GM12864 (cell line): ENCODE measurements around the gene RPS19.

Experiments used
- DNase-seq: peaks from one replicate; pipeline ENCODE4 v3.0.0-alpha.2; 2011; ENCODE audit warnings: low read depth
- H3K4me3 ChIP-seq: 2 replicates; pipeline ENCODE4 v1.5.1; 2011; ENCODE audit warnings: mild to moderate bottlenecking, low read depth, low read length, control low read depth
- TF ChIP-seq, protein P1 (sequence below): IDR thresholded peaks from 2 replicates; pipeline ENCODE4 v1.5.1; 2011; ENCODE audit warnings: low read depth, mild to moderate bottlenecking, moderate library complexity, low read length, control low read depth, inconsistent platforms; ENCODE audit errors: missing control alignments

Gene RPS19

DNA sequence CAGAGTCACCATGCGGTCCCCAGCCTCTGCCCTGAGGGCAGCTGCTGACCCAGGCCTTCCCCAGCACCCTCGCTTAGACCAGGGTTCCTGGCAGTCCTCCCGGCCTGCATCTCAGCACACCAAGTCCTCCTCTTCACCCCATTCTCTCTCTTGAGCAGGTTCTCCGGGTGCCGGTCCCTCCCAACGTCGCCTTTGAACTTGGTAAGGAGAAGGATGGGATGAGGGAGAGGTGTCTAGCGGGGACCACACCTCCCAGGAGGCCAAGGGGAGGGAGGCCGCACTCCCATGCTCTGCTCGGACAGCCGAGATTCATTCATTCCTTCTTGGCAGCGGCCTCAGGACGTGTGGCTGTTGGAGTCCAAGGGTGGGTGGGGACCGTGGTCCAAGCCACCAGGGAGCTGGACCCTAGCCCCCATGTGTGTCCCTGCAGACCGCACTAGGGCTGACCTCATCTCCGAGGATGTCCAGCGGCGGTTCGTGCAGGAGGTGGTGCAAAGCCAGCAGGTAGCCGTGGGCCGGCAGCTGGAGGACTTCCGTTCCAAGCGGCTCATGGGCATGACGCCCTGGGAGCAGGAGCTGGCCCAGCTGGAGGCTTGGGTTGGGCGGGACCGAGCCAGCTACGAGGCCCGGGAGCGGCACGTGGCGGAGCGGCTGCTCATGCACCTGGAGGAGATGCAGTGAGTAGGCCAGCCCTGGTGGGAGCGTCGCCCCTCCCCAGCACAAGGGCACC lies 32.3 kb downstream of the RPS19 start:
- H3K4me3 ChIP-seq = no peak overlapping the region
- TF ChIP-seq, protein P1, sequence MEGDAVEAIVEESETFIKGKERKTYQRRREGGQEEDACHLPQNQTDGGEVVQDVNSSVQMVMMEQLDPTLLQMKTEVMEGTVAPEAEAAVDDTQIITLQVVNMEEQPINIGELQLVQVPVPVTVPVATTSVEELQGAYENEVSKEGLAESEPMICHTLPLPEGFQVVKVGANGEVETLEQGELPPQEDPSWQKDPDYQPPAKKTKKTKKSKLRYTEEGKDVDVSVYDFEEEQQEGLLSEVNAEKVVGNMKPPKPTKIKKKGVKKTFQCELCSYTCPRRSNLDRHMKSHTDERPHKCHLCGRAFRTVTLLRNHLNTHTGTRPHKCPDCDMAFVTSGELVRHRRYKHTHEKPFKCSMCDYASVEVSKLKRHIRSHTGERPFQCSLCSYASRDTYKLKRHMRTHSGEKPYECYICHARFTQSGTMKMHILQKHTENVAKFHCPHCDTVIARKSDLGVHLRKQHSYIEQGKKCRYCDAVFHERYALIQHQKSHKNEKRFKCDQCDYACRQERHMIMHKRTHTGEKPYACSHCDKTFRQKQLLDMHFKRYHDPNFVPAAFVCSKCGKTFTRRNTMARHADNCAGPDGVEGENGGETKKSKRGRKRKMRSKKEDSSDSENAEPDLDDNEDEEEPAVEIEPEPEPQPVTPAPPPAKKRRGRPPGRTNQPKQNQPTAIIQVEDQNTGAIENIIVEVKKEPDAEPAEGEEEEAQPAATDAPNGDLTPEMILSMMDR = no peak
- DNase-seq = no peak

GRCh38 chr19:41893899-41894298 lies 33.8 kb downstream of the RPS19 start:
- no peak for DNase-seq
- TF ChIP-seq, protein P1 = peak; percentile 31
- H3K4me3 ChIP-seq = no peak overlapping the region

- TF ChIP-seq, protein P1 = no peak
- no peak for DNase-seq
- no peak overlapping the region for H3K4me3 ChIP-seq
Measured at GRCh38 chr19:41894350-41894749, 34.3 kb downstream of the RPS19 start.

GRCh38 chr19:41895745-41896580 lies 35.9 kb downstream of the RPS19 start:
- TF ChIP-seq, protein P1 = peak; percentile 59
- H3K4me3 ChIP-seq = no peak overlapping the region
- no peak for DNase-seq

DNA sequence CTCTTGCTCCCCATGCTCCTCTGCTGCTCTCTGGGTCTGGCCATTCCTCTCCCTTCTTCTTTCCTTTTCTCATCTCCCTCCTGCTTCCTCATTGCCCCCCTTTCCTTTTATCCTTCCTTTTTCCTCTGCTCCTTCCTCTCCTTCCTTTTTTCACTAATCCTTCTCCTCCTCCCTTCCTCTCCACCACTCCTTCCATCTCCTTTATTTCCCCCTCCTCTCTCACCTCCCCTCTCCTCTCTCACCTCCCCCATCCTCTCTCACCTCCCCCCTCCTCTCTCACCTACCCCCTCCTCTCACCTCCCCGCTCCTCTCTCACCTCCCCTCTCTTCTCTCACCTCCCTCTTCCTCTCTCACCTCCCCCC lies 36.5 kb downstream of the RPS19 start:
- no peak for DNase-seq
- no peak overlapping the region for H3K4me3 ChIP-seq
- TF ChIP-seq, protein P1 = no peak

- TF ChIP-seq, protein P1 = no peak
- DNase-seq = no peak
- no peak overlapping the region for H3K4me3 ChIP-seq
Measured at GRCh38 chr19:41897181-41897580, 37.1 kb downstream of the RPS19 start.

GRCh38 chr19:41897820-41898219 lies 37.8 kb downstream of the RPS19 start:
- DNase-seq = no peak
- TF ChIP-seq, protein P1 = no peak
- H3K4me3 ChIP-seq = no peak overlapping the region
